Panc1 (cell line): ENCODE measurements around the gene GBP7. TPM values are rescaled to one million over a fixed set of nuclear protein-coding genes. Genes with fewer than 3 reads are reported as not detected.
"Not testable (repeated sequence)": the region's sequence is repeated elsewhere in the genome, so short reads cannot be mapped to it uniquely, and the experiment has no call there.

Experiments
- ATAC-seq: fragments of 200-7000 bp; cut with Tn5 transposase; 2 replicates; pipeline ENCODE4 v1.9.1; 2020; ENCODE audit warnings: mild to moderate bottlenecking, moderate library complexity
- BruUV-seq: library from RNA; stranded (reverse); fragments of 400-500 nt; replicated peaks from 2 replicates; lab custom pipeline; 2021; lab: Mats Ljungman, UMichigan
- CTCF ChIA-PET: fragments of 300-600 bp; sonication (Branson Sonifier 250); formaldehyde crosslinking; loops from one replicate; lab custom pipeline; 2022; ENCODE audit warnings: antibody characterized with exemption; lab: Charles Lee
- POLR2A ChIA-PET: fragments of 300-600 bp; sonication (Branson Sonifier 250); formaldehyde crosslinking; loops from one replicate; lab custom pipeline; 2022; ENCODE audit warnings: antibody characterized with exemption; lab: Charles Lee
- DNase-seq: peaks from one replicate; pipeline ENCODE4 v3.0.0-alpha.2; 2010; ENCODE audit warnings: low read depth, low spot score
- H3K27ac ChIP-seq: 2 replicates; pipeline ENCODE4 v1.5.1; 2011; ENCODE audit warnings: mild to moderate bottlenecking, low read length, inconsistent platforms
- H3K27me3 ChIP-seq: fragments of 200-500 bp; sonication (Bioruptor generic); 2 replicates; pipeline ENCODE4 v1.6.0; 2014; ENCODE audit warnings: low read length, inconsistent platforms; ENCODE audit not compliant: control insufficient read depth, insufficient read depth
- H3K36me3 ChIP-seq: fragments of 200-500 bp; sonication (Bioruptor generic); 2 replicates; pipeline ENCODE4 v1.5.1; 2014; ENCODE audit warnings: inconsistent platforms, mild to moderate bottlenecking, low read length, moderate library complexity; ENCODE audit not compliant: control insufficient read depth, insufficient read depth
- H3K4me1 ChIP-seq: 2 replicates; pipeline ENCODE4 v1.5.1; 2011; ENCODE audit warnings: inconsistent platforms, mild to moderate bottlenecking, low read length, moderate library complexity; ENCODE audit not compliant: control insufficient read depth, insufficient read depth
- H3K4me3 ChIP-seq, 2 experiments: 2 replicates each; pipeline ENCODE4 v1.5.1; 2011 to 2012; ENCODE audit warnings: low read depth in 2 of 2, low read length in 2 of 2, mild to moderate bottlenecking in 2 of 2, inconsistent platforms in 1 of 2, moderate library complexity in 1 of 2
- H3K9me3 ChIP-seq: fragments of 200-500 bp; sonication (Bioruptor generic); 2 replicates; pipeline ENCODE4 v1.5.1; 2014; ENCODE audit warnings: low read depth, mild to moderate bottlenecking, inconsistent platforms, low read length, moderate library complexity; ENCODE audit not compliant: control insufficient read depth, insufficient read depth
- POLR2AphosphoS5 ChIP-seq: IDR thresholded peaks from 2 replicates; pipeline ENCODE4 v1.6.1; 2012; ENCODE audit warnings: mild to moderate bottlenecking, low read depth, low read length, moderate library complexity
- SIN3A ChIP-seq: IDR thresholded peaks from 2 replicates; pipeline ENCODE4 v1.6.1; 2012; ENCODE audit warnings: low read depth, mild to moderate bottlenecking, low read length, moderate library complexity, borderline replicate concordance; ENCODE audit not compliant: insufficient read depth
- TCF7L2 ChIP-seq: IDR thresholded peaks from 2 replicates; pipeline ENCODE4 v1.6.1; 2011; ENCODE audit warnings: mild to moderate bottlenecking, low read depth, low read length, inconsistent platforms
- in situ Hi-C: cut with HindIII; loops from 2 replicates; pipeline ENCODE4 v1.10.0; 2016; ENCODE audit warnings: low sequenced_read_pairs, low pct_unique_long_range_greater_than_20kb
- intact Hi-C: fragments of 100-400 bp; cut with micrococcal nuclease; formaldehyde crosslinking; loops from one replicate; pipeline ENCODE4 v1.10.0; 2022; ENCODE audit not compliant: unreplicated experiment
- total RNA-seq: library from RNA; stranded (reverse); gene quantifications from one replicate; pipeline ENCODE4 v1.2.1, GENCODE V29; 2021; ENCODE audit not compliant: unreplicated experiment
- TF ChIP-seq, protein P1 (sequence below): fragments of 450-650 bp; IDR thresholded peaks from 2 replicates; pipeline ENCODE4 v1.5.1; 2017; ENCODE audit warnings: mild to moderate bottlenecking
- TF ChIP-seq, protein P2 (sequence below), 2 experiments: IDR thresholded peaks; 2 replicates each; pipeline ENCODE4 v1.6.1; 2011 to 2012; ENCODE audit warnings: low read depth in 2 of 2, control low read depth in 1 of 2, low read length in 1 of 2, mild to moderate bottlenecking in 1 of 2, moderate library complexity in 1 of 2; ENCODE audit not compliant: insufficient read depth in 1 of 2

Gene GBP7
- total RNA-seq, 1 experiment from 2014 or later, result not detected

DNA sequence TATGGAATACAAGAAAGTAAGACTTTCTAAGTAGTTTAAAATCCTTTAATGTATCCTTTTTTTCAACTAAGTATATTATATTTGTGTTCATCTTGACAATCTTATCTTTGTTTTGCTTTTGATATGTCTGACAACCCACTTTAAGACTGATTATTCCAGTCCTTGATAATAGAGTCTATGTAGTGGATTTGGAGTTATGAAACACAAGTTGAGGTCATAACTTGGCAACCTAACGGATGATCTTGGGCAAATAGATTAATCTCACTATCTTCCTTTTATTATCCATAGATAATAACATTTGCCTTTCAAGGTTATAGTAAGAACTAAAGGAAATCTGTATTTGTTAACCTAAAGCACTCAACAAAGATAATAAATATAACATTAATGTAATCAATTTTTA, 45.1 kb downstream of the GBP7 start:
- BruUV-seq, result no TSS peak
- DNase-seq (no peak), ATAC-seq (no peak)
- H3K36me3 ChIP-seq, result no peaks in the 10 kb centered on the region
- no peaks in the 10 kb centered on the region for H3K4me1 ChIP-seq
- POLR2A ChIA-PET, result no interaction called here
- intact Hi-C loops (no loop called here), in situ Hi-C loops (no loop called here)
- H3K9me3 ChIP-seq, result no peaks in the 10 kb centered on the region
- TF ChIP-seq, protein P1, sequence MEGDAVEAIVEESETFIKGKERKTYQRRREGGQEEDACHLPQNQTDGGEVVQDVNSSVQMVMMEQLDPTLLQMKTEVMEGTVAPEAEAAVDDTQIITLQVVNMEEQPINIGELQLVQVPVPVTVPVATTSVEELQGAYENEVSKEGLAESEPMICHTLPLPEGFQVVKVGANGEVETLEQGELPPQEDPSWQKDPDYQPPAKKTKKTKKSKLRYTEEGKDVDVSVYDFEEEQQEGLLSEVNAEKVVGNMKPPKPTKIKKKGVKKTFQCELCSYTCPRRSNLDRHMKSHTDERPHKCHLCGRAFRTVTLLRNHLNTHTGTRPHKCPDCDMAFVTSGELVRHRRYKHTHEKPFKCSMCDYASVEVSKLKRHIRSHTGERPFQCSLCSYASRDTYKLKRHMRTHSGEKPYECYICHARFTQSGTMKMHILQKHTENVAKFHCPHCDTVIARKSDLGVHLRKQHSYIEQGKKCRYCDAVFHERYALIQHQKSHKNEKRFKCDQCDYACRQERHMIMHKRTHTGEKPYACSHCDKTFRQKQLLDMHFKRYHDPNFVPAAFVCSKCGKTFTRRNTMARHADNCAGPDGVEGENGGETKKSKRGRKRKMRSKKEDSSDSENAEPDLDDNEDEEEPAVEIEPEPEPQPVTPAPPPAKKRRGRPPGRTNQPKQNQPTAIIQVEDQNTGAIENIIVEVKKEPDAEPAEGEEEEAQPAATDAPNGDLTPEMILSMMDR, result no peak
- TF ChIP-seq TCF7L2, result no peak
- TF ChIP-seq POLR2AphosphoS5, result no peak
- TF ChIP-seq SIN3A, result no peak
- TF ChIP-seq, protein P2, sequence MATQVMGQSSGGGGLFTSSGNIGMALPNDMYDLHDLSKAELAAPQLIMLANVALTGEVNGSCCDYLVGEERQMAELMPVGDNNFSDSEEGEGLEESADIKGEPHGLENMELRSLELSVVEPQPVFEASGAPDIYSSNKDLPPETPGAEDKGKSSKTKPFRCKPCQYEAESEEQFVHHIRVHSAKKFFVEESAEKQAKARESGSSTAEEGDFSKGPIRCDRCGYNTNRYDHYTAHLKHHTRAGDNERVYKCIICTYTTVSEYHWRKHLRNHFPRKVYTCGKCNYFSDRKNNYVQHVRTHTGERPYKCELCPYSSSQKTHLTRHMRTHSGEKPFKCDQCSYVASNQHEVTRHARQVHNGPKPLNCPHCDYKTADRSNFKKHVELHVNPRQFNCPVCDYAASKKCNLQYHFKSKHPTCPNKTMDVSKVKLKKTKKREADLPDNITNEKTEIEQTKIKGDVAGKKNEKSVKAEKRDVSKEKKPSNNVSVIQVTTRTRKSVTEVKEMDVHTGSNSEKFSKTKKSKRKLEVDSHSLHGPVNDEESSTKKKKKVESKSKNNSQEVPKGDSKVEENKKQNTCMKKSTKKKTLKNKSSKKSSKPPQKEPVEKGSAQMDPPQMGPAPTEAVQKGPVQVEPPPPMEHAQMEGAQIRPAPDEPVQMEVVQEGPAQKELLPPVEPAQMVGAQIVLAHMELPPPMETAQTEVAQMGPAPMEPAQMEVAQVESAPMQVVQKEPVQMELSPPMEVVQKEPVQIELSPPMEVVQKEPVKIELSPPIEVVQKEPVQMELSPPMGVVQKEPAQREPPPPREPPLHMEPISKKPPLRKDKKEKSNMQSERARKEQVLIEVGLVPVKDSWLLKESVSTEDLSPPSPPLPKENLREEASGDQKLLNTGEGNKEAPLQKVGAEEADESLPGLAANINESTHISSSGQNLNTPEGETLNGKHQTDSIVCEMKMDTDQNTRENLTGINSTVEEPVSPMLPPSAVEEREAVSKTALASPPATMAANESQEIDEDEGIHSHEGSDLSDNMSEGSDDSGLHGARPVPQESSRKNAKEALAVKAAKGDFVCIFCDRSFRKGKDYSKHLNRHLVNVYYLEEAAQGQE (IDR thresholded peaks at IDR 0.05; ENCODE audit: insufficient read depth in 1 of 2, low read depth in 2 of 2, low read length in 1 of 2), result no peak
- no peaks in the 10 kb centered on the region for H3K27me3 ChIP-seq
- no peak overlapping the region for H3K4me3 ChIP-seq
- CTCF ChIA-PET, result no interaction called here
- H3K27ac ChIP-seq, result no peak overlapping the region

DNA sequence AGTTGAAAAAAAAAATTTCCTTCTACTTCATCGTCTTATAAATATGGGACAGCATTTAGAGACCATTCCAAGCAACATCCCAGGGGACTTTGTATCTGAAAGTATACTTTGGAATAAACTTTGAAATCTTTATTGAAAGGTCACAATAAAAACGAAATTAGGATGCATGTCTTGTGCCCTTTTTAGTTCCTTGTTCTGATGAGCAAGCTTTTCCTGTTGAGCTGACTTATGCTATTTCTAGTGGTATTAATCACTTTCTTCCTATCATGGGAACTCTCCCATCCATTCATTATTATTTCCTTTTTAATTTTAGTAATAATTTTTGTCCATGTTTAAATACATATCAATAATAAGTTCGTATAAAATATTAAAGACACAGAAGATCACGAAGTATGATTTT, 45.9 kb downstream of the GBP7 start:
- in situ Hi-C loops, result no loop called here
- Histone ChIP-seq H3K27ac (no peak overlapping the region), H3K4me1 (no peaks in the 10 kb centered on the region), H3K27me3 (no peaks in the 10 kb centered on the region), H3K9me3 (no peaks in the 10 kb centered on the region), H3K36me3 (no peaks in the 10 kb centered on the region), H3K4me3 (no peak overlapping the region)
- no TSS peak for BruUV-seq
- ChIA-PET CTCF (no interaction called here), POLR2A (no interaction called here)
- no peak for ATAC-seq
- DNase-seq, result no peak
- intact Hi-C loops, result no loop called here
- TF ChIP-seq, protein P1, result no peak
- no peak for TF ChIP-seq SIN3A

DNA sequence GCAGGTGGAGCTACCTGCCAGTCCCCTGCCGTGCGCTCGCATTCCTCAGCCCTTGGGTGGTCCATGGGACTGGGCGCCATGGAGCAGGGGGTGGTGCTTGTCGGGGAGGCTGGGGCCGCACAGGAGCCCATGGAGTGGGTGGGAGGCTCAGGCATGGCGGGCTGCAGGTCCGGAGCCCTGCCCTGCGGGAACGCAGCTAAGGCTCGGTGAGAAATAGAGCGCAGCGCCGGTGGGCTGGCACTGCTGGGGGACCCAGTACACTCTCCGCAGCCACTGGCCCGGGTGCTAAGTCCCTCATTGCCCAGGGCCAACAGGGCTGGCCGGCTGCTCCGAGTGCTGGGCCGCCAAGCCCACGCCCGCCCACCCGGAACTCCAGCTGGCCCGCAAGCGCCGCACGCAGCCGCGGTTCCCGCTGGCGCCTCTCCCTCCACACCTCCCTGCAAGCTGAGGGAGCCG, 47.8 kb downstream of the GBP7 start:
- POLR2A ChIA-PET, H3K4me1 ChIP-seq, ATAC-seq, H3K27me3 ChIP-seq, DNase-seq, H3K36me3 ChIP-seq, H3K9me3 ChIP-seq, in situ Hi-C loops, BruUV-seq, intact Hi-C loops, H3K27ac ChIP-seq, CTCF ChIA-PET: not testable (repeated sequence)
- H3K4me3 ChIP-seq, result peak overlapping the region; percentile 39 to 59

DNA sequence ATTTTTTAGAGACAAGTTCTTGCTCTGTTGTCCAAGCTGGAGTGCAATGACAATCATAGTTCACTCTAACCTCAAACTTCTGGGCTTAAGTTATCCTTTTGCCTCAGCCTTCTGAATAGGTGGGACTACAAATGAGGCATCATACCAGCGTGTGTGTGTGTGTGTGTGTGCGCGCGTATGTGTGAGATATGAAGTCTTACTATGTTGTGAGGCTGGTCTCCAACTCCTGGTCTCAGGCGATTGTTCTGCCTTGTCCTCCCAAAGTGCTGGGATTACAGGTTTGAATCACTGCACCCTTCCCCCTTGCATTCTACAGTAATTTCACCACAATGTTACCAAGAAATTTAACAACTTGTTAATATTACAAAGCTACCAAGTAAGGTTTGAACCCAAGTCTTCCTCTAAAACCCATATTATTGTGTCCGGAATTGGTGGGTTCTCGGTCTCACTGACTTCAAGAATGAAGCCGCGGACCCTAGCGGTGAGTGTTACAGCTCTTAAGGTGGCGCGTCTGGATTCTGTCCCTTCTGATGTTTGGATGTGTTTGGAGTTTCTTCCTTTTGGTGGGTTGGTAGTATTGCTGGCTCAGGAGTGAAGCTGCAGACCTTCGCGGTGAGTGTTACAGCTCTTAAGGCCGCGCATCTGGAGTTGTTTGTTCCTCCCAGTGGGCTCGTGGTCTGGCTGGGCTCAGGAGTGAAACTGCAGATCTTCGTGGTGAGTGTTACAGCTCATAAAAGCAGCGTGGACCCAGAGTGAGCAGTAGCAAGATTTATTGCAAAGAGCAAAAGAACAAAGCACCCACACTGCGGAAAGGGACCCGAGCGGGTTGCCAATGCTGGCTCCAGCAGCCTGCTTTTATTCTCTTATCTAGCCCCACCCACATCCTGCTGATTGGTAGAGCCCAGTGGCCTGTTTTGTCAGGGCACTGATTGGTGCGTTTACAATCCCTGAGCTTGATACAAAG, 48.9 kb downstream of the GBP7 start:
- CTCF ChIA-PET, result interaction anchor here (0.6 kb wide), 1 partner anchor 232 kb away, joined by 3 read pairs; no protein-coding TSS in a partner anchor
- H3K4me3 ChIP-seq, H3K27ac ChIP-seq, H3K4me1 ChIP-seq, H3K9me3 ChIP-seq, H3K27me3 ChIP-seq, H3K36me3 ChIP-seq, POLR2A ChIA-PET, intact Hi-C loops, BruUV-seq, in situ Hi-C loops, ATAC-seq, DNase-seq: not testable (repeated sequence)
